Measurements from ENCODE around the gene LIFR.

Gene LIFR

GRCh38 chr5:38543074-38543473 lies 13.4 kb downstream of the LIFR start:
- no peak for TF ChIP-seq PRDM2 (tag by site-specific recombination; IDR thresholded peaks at IDR 0.05; ENCODE audit: borderline replicate concordance)
- TF ChIP-seq ZNF239 (tag by site-specific recombination; IDR thresholded peaks at IDR 0.05) = no peak
- no peak for TF ChIP-seq ZBTB49 (tag by site-specific recombination; IDR thresholded peaks at IDR 0.05; ENCODE audit: low read depth)
- no peak for TF ChIP-seq ZNF830 (tag by site-specific recombination; IDR thresholded peaks at IDR 0.05; ENCODE audit: low read depth)
- no peak for TF ChIP-seq ZSCAN4 (tag by site-specific recombination; IDR thresholded peaks at IDR 0.05)
- TF ChIP-seq ZNF585B (tag by site-specific recombination; IDR thresholded peaks at IDR 0.05) = no peak
- no peak for TF ChIP-seq REST (tag by site-specific recombination; IDR thresholded peaks at IDR 0.05)
- no peak for TF ChIP-seq ZNF580 (tag by site-specific recombination; IDR thresholded peaks at IDR 0.05)
- TF ChIP-seq ZNF544 (tag by site-specific recombination; IDR thresholded peaks at IDR 0.05) = no peak
- no peak for TF ChIP-seq ZNF433 (tag by site-specific recombination; IDR thresholded peaks at IDR 0.05; ENCODE audit: low read depth)
- TF ChIP-seq ZNF776 (tag by site-specific recombination; IDR thresholded peaks at IDR 0.05; ENCODE audit: borderline replicate concordance) = no peak
- TF ChIP-seq ZNF18 (tag by site-specific recombination; IDR thresholded peaks at IDR 0.05) = no peak
- TF ChIP-seq IKZF3 (tag by site-specific recombination; IDR thresholded peaks at IDR 0.05) = no peak
- TF ChIP-seq ZNF274 (IDR thresholded peaks at IDR 0.05; ENCODE audit: low read length) = no peak
- no peak for TF ChIP-seq ZNF274 (tag by site-specific recombination; IDR thresholded peaks at IDR 0.05; ENCODE audit: borderline replicate concordance)

More at GRCh38 chr5:38543074-38543473, 13.4 kb downstream of the LIFR start:
- ChIA-PET POLR2A (interaction anchor here (0.7 kb wide), 1 partner anchor 219 kb away, joined by 3 read pairs; no protein-coding TSS in a partner anchor), CTCF (no interaction called here)
- peaks cover 29% of the 10 kb centered on the region for H3K4me1 ChIP-seq (ENCODE audit: control insufficient read depth, insufficient read depth, low read length)
- no peaks in the 10 kb centered on the region for H3K9me3 ChIP-seq (ENCODE audit: control insufficient read depth, insufficient read depth, low read depth, low read length)
- H3K4me3 ChIP-seq (ENCODE audit: low read depth, low read length) = no peak overlapping the region
- no peak overlapping the region for H3K27ac ChIP-seq (ENCODE audit: extremely low read depth, low read depth, low read length)
- H3K36me3 ChIP-seq (ENCODE audit: control insufficient read depth in 2 of 2, insufficient read depth in 1 of 2, low read length in 2 of 2) = no peaks in the 10 kb centered on the region
